ENCODE results near the gene TMBIM6. TPM values are rescaled to one million over a fixed set of nuclear protein-coding genes. Genes with fewer than 3 reads are reported as not detected.

TMBIM6 gene
- total RNA-seq, 1 experiment from 2014 or later: 402 TPM

DNA sequence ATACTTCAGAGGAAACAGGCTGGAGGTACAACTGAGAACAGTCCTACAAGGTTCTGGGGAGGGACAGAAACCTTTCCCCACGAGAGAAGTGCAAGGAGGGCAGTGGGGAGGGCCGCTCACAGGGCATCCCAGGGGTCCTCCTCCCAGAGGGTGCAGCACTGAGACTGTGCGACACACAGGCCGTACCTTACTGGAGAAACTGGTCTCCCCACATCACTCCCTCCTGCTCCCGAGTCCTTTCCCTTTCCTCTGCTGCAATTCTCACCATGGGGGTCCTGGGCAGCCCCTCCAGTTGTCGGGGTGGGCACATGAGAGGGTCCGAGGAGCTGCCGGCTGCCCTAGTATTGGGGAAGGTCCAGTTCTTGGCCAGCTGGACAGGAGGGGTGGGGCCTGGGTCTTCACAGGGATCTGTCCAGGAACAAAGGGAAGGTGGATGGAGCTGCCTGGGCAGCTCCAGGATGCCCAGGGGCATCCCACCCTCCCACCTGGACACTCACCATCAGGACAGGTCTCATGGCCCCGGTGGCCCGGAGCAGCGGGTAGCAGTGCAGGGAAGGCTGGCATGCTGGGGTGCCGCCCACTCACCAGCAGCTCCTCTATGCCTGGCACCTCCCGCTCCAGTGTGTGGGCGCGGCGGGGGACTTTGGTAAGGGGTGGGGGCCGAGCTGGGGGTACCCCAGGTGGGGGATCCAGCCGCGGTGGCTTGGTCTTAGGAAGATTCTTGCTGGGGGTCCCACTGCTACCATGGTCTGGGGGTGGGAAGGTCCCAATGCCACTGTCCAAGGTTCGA, 51.0 kb downstream of the TMBIM6 start:
- ATAC-seq (no peak), DNase-seq (no peak)
- BruUV-seq (replicated peaks): no TSS peak
- Histone ChIP-seq H3K4me1 (ENCODE audit: insufficient read depth, low read length) (no peaks in the 10 kb centered on the region), H3K9me3 (ENCODE audit: low read length) (no peaks in the 10 kb centered on the region), H4K20me1 (ENCODE audit: low read length) (no peaks in the 10 kb centered on the region), H3K9ac (ENCODE audit: low read length) (no peak overlapping the region), H3K27ac (ENCODE audit: low read length) (no peak overlapping the region), H3F3A (ENCODE audit: low read length, unreplicated experiment) (no peaks in the 10 kb centered on the region), H3K4me3 (ENCODE audit: low read length) (no peak overlapping the region), H3K9me2 (replicated peaks; ENCODE audit: low read length) (no peaks in the 10 kb centered on the region), H3K36me3 (ENCODE audit: low read depth, low read length) (no peaks in the 10 kb centered on the region), H3K79me2 (ENCODE audit: low read length) (no peaks in the 10 kb centered on the region), H3K4me2 (ENCODE audit: low read length) (no peak overlapping the region), H3K27me3 (ENCODE audit: low read length) (no peaks in the 10 kb centered on the region), H2AFZ (ENCODE audit: low read length) (no peak overlapping the region)
- POLR2A ChIA-PET (ENCODE audit: unreplicated experiment): no interaction called here
- intact Hi-C loops (cut with micrococcal nuclease): no loop called here
- CTCF ChIA-PET: no interaction called here
- TF ChIP-seq, protein P1, sequence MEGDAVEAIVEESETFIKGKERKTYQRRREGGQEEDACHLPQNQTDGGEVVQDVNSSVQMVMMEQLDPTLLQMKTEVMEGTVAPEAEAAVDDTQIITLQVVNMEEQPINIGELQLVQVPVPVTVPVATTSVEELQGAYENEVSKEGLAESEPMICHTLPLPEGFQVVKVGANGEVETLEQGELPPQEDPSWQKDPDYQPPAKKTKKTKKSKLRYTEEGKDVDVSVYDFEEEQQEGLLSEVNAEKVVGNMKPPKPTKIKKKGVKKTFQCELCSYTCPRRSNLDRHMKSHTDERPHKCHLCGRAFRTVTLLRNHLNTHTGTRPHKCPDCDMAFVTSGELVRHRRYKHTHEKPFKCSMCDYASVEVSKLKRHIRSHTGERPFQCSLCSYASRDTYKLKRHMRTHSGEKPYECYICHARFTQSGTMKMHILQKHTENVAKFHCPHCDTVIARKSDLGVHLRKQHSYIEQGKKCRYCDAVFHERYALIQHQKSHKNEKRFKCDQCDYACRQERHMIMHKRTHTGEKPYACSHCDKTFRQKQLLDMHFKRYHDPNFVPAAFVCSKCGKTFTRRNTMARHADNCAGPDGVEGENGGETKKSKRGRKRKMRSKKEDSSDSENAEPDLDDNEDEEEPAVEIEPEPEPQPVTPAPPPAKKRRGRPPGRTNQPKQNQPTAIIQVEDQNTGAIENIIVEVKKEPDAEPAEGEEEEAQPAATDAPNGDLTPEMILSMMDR (conservative IDR thresholded peaks at IDR 0.05; ENCODE audit: low read depth, low read length): no peak
- no peak for TF ChIP-seq EZH2phosphoT487 (IDR thresholded peaks at IDR 0.05; ENCODE audit: borderline replicate concordance, low read length)
- TF ChIP-seq EZH2 (IDR thresholded peaks at IDR 0.05; ENCODE audit: low read length, unreplicated experiment): no peak

DNA sequence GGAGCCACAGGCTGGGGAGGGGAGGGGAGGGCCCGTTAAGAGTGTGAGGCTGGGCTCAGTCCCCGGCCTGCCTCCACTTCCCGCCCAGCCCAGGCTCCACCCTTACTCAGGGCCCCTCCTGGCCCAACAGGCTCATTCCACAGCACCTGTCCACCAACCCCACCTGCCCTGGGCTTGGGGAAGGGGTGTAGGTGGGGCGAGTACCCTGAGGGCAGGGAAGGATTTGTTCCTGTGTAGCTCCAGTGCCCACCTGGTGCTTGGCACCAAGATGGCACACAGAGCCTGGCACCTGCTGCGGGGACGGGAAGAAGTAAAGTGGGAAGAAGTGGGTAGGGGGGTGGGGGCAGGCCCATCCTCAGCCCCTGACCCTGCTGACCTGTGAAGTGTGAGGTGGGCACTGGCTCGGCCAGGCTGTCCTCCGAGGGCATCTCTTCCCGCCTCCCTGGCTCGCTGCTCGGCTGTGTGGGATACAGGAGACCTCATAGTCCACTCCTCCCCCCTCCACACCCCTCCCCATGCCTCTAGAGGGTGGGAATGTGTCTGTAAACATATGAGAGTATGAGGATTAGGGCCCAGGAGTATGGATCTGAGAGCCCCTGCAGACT, 51.7 kb downstream of the TMBIM6 start:
- intact Hi-C loops (cut with micrococcal nuclease): no loop called here
- Histone ChIP-seq H3K27me3 (ENCODE audit: low read length) (no peaks in the 10 kb centered on the region), H3K4me2 (ENCODE audit: low read length) (no peak overlapping the region), H3K9me2 (replicated peaks; ENCODE audit: low read length) (no peaks in the 10 kb centered on the region), H3K36me3 (ENCODE audit: low read depth, low read length) (no peaks in the 10 kb centered on the region), H2AFZ (ENCODE audit: low read length) (no peak overlapping the region), H3F3A (ENCODE audit: low read length, unreplicated experiment) (no peaks in the 10 kb centered on the region), H3K27ac (ENCODE audit: low read length) (no peak overlapping the region), H3K9me3 (ENCODE audit: low read length) (no peaks in the 10 kb centered on the region), H3K79me2 (ENCODE audit: low read length) (no peaks in the 10 kb centered on the region), H4K20me1 (ENCODE audit: low read length) (no peaks in the 10 kb centered on the region), H3K4me1 (ENCODE audit: insufficient read depth, low read length) (no peaks in the 10 kb centered on the region), H3K4me3 (ENCODE audit: low read length) (no peak overlapping the region), H3K9ac (ENCODE audit: low read length) (no peak overlapping the region)
- ATAC-seq (no peak), DNase-seq (no peak)
- ChIA-PET CTCF (no interaction called here), POLR2A (ENCODE audit: unreplicated experiment) (no interaction called here)
- BruUV-seq (replicated peaks): no TSS peak
- TF ChIP-seq EZH2 (IDR thresholded peaks at IDR 0.05; ENCODE audit: low read length, unreplicated experiment): no peak

DNA sequence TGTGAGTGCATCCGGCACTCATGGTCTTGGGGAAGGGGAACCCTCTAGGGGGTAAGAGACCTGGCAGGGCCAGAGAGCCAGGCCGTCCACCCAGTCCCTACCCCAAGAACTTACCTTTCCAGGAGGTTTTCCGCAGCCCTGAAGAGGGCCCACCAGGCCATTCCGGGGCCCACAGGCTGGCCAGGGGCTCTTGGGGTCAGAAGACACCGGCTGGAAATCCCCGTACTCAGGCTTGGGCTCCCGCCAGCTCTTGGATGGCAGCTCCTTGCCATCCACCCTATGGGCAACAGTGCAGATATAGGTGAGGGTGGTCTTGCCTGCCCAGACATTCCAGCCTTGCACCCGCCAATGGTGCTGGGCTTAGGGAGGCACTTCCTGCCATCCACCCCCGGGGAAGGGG, 52.3 kb downstream of the TMBIM6 start:
- Histone ChIP-seq H3K4me2 (ENCODE audit: low read length) (no peak overlapping the region), H3K27ac (ENCODE audit: low read length) (no peak overlapping the region), H2AFZ (ENCODE audit: low read length) (no peak overlapping the region), H3K4me1 (ENCODE audit: insufficient read depth, low read length) (no peaks in the 10 kb centered on the region), H3K9me3 (ENCODE audit: low read length) (no peaks in the 10 kb centered on the region), H3F3A (ENCODE audit: low read length, unreplicated experiment) (no peaks in the 10 kb centered on the region), H4K20me1 (ENCODE audit: low read length) (no peaks in the 10 kb centered on the region), H3K9ac (ENCODE audit: low read length) (no peak overlapping the region), H3K4me3 (ENCODE audit: low read length) (no peak overlapping the region), H3K79me2 (ENCODE audit: low read length) (no peaks in the 10 kb centered on the region), H3K27me3 (ENCODE audit: low read length) (no peaks in the 10 kb centered on the region), H3K9me2 (replicated peaks; ENCODE audit: low read length) (no peaks in the 10 kb centered on the region), H3K36me3 (ENCODE audit: low read depth, low read length) (no peaks in the 10 kb centered on the region)
- POLR2A ChIA-PET (ENCODE audit: unreplicated experiment): no interaction called here
- ATAC-seq: no peak
- TF ChIP-seq EZH2phosphoT487 (IDR thresholded peaks at IDR 0.05; ENCODE audit: borderline replicate concordance, low read length): no peak
- TF ChIP-seq, protein P1 (conservative IDR thresholded peaks at IDR 0.05; ENCODE audit: low read depth, low read length): no peak
- TF ChIP-seq EZH2 (IDR thresholded peaks at IDR 0.05; ENCODE audit: low read length, unreplicated experiment): no peak
- no TSS peak for BruUV-seq (replicated peaks)
- DNase-seq: no peak
- CTCF ChIA-PET: no interaction called here
- intact Hi-C loops (cut with micrococcal nuclease): no loop called here

All from PC-3 (cell line).